ENCODE data around the gene SPRED3. TPM values are rescaled to one million over a fixed set of nuclear protein-coding genes. Genes with fewer than 3 reads are reported as not detected.
"Not testable (repeated sequence)": the region's sequence is repeated elsewhere in the genome, so short reads cannot be mapped to it uniquely, and the experiment has no call there.

Gene SPRED3
- polyA plus RNA-seq, 1 donor from 2014 or later: 4.9 TPM

DNA sequence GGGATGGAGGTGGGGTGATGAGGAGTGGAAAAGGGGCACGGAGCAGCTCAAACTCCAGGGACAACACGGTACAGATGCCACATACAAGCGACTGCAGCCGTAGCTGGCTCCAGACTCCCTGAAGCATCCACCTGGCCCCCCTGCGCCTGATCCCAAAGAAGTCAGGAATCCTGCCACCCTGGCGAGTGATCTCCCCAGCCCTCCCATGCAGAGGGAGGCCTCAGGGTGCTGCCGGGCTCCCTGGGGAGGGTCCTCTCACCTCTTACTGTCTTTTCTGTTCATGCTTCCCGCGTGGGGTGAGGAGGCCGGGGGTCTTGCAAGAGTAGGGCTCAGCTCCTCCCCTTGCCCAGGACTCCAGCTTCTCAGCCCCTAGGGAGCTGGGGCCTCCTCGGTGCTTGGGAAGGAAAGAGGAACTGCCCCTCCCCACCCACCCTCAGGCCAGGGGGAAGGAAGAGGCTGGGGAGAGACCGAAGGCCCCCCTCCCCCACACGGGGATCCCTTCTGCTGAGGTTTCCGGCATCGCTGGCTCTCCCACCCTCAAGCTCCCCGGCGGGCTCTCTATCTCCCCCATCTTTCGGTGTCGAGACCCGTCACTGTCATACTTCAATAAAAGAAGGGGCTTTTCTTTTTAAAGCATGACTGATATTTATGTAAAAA is 37.4 kb downstream of the SPRED3 start, which contains the start of gene RASGRP4:
TSS of gene RASGRP4 (minus strand) at position 410 of the 657 bp plus-strand sequence. CDS start at position 282, 128 bp downstream.
- no peaks in the 10 kb centered on the region for H3K9me2 ChIP-seq (ENCODE audit: insufficient read depth, low read length)
- H3K27me3 ChIP-seq (ENCODE audit: insufficient read depth, low read depth, low read length): no peaks in the 10 kb centered on the region
- no peaks in the 10 kb centered on the region for H3K79me2 ChIP-seq (replicated peaks; ENCODE audit: insufficient read depth, low read length)
- no peak within 1 kb of the TSS for H2AFZ ChIP-seq (ENCODE audit: low read depth, low read length)
- no peak within 1 kb of the TSS for H3K9ac ChIP-seq (ENCODE audit: low read length)
- no peaks in the 10 kb centered on the region for H3F3A ChIP-seq (ENCODE audit: insufficient read depth, low read length, poor library complexity, severe bottlenecking)
- H3K4me2 ChIP-seq (ENCODE audit: low read length): no peak within 1 kb of the TSS
- TF ChIP-seq EZH2 (IDR thresholded peaks at IDR 0.05; ENCODE audit: borderline replicate concordance, insufficient read depth, low read length, poor library complexity, severe bottlenecking): no peak
- no peak for TF ChIP-seq RAD21 (conservative IDR thresholded peaks at IDR 0.05)
- TF ChIP-seq, protein P1, sequence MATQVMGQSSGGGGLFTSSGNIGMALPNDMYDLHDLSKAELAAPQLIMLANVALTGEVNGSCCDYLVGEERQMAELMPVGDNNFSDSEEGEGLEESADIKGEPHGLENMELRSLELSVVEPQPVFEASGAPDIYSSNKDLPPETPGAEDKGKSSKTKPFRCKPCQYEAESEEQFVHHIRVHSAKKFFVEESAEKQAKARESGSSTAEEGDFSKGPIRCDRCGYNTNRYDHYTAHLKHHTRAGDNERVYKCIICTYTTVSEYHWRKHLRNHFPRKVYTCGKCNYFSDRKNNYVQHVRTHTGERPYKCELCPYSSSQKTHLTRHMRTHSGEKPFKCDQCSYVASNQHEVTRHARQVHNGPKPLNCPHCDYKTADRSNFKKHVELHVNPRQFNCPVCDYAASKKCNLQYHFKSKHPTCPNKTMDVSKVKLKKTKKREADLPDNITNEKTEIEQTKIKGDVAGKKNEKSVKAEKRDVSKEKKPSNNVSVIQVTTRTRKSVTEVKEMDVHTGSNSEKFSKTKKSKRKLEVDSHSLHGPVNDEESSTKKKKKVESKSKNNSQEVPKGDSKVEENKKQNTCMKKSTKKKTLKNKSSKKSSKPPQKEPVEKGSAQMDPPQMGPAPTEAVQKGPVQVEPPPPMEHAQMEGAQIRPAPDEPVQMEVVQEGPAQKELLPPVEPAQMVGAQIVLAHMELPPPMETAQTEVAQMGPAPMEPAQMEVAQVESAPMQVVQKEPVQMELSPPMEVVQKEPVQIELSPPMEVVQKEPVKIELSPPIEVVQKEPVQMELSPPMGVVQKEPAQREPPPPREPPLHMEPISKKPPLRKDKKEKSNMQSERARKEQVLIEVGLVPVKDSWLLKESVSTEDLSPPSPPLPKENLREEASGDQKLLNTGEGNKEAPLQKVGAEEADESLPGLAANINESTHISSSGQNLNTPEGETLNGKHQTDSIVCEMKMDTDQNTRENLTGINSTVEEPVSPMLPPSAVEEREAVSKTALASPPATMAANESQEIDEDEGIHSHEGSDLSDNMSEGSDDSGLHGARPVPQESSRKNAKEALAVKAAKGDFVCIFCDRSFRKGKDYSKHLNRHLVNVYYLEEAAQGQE (IDR thresholded peaks at IDR 0.05; ENCODE audit: borderline replicate concordance): no peak
- no peak for TF ChIP-seq MXI1 (conservative IDR thresholded peaks at IDR 0.05; ENCODE audit: poor library complexity, severe bottlenecking)
- no peak for TF ChIP-seq POLR2AphosphoS5 (IDR thresholded peaks at IDR 0.05)
- no peak for TF ChIP-seq SMC3 (conservative IDR thresholded peaks at IDR 0.05; ENCODE audit: poor library complexity)
- TF ChIP-seq EP300 (conservative IDR thresholded peaks at IDR 0.05; ENCODE audit: poor library complexity, severe bottlenecking): no peak
- TF ChIP-seq TAF1 (IDR thresholded peaks at IDR 0.05; ENCODE audit: low read depth): no peak
- TF ChIP-seq, protein P2, sequence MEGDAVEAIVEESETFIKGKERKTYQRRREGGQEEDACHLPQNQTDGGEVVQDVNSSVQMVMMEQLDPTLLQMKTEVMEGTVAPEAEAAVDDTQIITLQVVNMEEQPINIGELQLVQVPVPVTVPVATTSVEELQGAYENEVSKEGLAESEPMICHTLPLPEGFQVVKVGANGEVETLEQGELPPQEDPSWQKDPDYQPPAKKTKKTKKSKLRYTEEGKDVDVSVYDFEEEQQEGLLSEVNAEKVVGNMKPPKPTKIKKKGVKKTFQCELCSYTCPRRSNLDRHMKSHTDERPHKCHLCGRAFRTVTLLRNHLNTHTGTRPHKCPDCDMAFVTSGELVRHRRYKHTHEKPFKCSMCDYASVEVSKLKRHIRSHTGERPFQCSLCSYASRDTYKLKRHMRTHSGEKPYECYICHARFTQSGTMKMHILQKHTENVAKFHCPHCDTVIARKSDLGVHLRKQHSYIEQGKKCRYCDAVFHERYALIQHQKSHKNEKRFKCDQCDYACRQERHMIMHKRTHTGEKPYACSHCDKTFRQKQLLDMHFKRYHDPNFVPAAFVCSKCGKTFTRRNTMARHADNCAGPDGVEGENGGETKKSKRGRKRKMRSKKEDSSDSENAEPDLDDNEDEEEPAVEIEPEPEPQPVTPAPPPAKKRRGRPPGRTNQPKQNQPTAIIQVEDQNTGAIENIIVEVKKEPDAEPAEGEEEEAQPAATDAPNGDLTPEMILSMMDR (IDR thresholded peaks at IDR 0.05; ENCODE audit: poor library complexity, severe bottlenecking): no peak
- H3K36me3 ChIP-seq (ENCODE audit: insufficient read depth, low read length): no peaks in the 10 kb centered on the region
- no peaks in the 10 kb centered on the region for H3K9me3 ChIP-seq (ENCODE audit: low read length)
- no peaks in the 10 kb centered on the region for H4K20me1 ChIP-seq (ENCODE audit: insufficient read depth)
- no peak within 1 kb of the TSS for H3K4me3 ChIP-seq (ENCODE audit: low read length)
- H3K27ac ChIP-seq (ENCODE audit: low read length): no peak within 1 kb of the TSS

DNA sequence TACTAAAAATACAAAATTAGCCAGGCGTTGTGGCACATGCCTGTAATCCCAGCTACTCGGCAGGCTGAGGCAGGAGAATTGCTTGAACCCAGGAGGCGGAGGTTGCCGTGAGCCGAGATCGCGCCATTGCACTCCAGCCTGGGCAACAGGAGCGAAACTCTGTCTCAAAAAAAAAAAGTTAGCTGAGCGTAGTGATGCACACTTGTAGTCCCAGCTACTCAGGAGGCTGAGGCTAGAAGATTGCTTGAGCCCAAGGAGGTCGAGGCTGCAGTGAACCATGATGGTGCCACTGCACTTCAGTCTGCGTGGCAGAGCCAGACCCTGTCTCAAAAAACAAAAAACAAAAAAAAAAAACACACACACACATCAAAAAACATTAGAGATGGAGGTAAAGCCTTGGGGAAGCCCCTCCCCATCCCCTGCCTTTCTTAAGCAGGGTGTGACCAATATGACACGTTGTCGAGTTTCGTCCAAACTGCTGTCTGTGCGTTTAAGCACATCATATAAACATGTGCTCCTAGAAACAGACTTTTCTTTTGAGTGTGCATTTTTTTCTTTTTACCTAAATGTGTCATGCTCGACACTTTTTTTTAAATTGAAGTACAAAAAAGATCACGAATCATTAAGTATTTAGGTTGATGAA is 38.7 kb downstream of the SPRED3 start:
- H3K79me2 ChIP-seq (replicated peaks; ENCODE audit: insufficient read depth, low read length); H3K36me3 ChIP-seq (ENCODE audit: insufficient read depth, low read length); H3K4me2 ChIP-seq (ENCODE audit: low read length); H3K27ac ChIP-seq (ENCODE audit: low read length); H3K9me2 ChIP-seq (ENCODE audit: insufficient read depth, low read length); H2AFZ ChIP-seq (ENCODE audit: low read depth, low read length); H3K9me3 ChIP-seq (ENCODE audit: low read length); H3F3A ChIP-seq (ENCODE audit: insufficient read depth, low read length, poor library complexity, severe bottlenecking); H3K27me3 ChIP-seq (ENCODE audit: insufficient read depth, low read depth, low read length); H3K9ac ChIP-seq (ENCODE audit: low read length); H4K20me1 ChIP-seq (ENCODE audit: insufficient read depth); H3K4me3 ChIP-seq (ENCODE audit: low read length): not testable (repeated sequence)

Measured in neural cell (in vitro differentiated cells).